ENCODE measurements around the gene SRRT.

- TF ChIP-seq POLR2A (IDR thresholded peaks at IDR 0.05; ENCODE audit: low read depth, low read length) (no peak), TAF1 (IDR thresholded peaks at IDR 0.05; ENCODE audit: low read depth, low read length) (no peak), POLR2AphosphoS5 (IDR thresholded peaks at IDR 0.05; ENCODE audit: low read depth, low read length) (no peak), SPI1 (IDR thresholded peaks at IDR 0.05; ENCODE audit: low read depth, low read length) (no peak), PAX5 (IDR thresholded peaks at IDR 0.05; ENCODE audit: insufficient read depth, low read length, severe bottlenecking) (no peak), POU2F2 (IDR thresholded peaks at IDR 0.05; ENCODE audit: low read depth, low read length) (no peak)
Observed at GRCh38 chr7:100886142-100886935, 11.4 kb downstream of the SRRT start.

All from GM12891 (cell line).